Duodenal mucosa (tissue), 2 donors: ENCODE data around the gene ANKRD6.

Experiments used
- H3K27ac ChIP-seq: one replicate; pipeline ENCODE4 v1.7.0; 2013; ENCODE audit warnings: low read depth, low read length
- H3K27me3 ChIP-seq, 2 donors: one replicate each; pipeline ENCODE4 v1.7.0; 2013; ENCODE audit warnings: low read length in 2 of 2, control low read depth in 1 of 2; ENCODE audit not compliant: insufficient read depth in 2 of 2, control insufficient read depth in 1 of 2
- H3K36me3 ChIP-seq, 2 donors: one replicate each; pipeline ENCODE4 v1.7.0; 2013; ENCODE audit warnings: low read length in 2 of 2, control low read depth in 1 of 2; ENCODE audit not compliant: insufficient read depth in 2 of 2, control insufficient read depth in 1 of 2
- H3K4me1 ChIP-seq, 2 donors: one replicate each; pipeline ENCODE4 v1.7.0; 2013; ENCODE audit warnings: low read length in 2 of 2, control low read depth in 1 of 2; ENCODE audit not compliant: insufficient read depth in 2 of 2, control insufficient read depth in 1 of 2
- H3K4me3 ChIP-seq, 2 donors: one replicate each; pipeline ENCODE4 v1.7.0; 2013; ENCODE audit warnings: low read length in 2 of 2, low read depth in 1 of 2
- H3K9ac ChIP-seq, 2 donors: one replicate each; pipeline ENCODE4 v1.7.0; 2013; ENCODE audit warnings: low read length in 2 of 2, low read depth in 1 of 2
- H3K9me3 ChIP-seq, 2 donors: one replicate each; pipeline ENCODE4 v1.7.0; 2013; ENCODE audit warnings: low read length in 2 of 2, control low read depth in 1 of 2; ENCODE audit not compliant: control insufficient read depth in 1 of 2

ANKRD6 gene

GRCh38 chr6:89412071-89413005, 20.6 kb upstream of the ANKRD6 start, which contains the start of gene RRAGD:
Gene RRAGD, minus strand, starts transcription at chr6:89412273. Its CDS starts 280 bp downstream, at chr6:89411993.
- H3K4me1 ChIP-seq = peaks cover 0 to 18% of the 10 kb centered on the region in 2 donors
- peak within 1 kb of the TSS in 1 of 2 donors; percentile 44 for H3K9ac ChIP-seq
- H3K27ac ChIP-seq = peak within 1 kb of the TSS; percentile 36
- no peaks in the 10 kb centered on the region for H3K9me3 ChIP-seq
- peaks cover 9 to 34% of the 10 kb centered on the region in 2 donors for H3K27me3 ChIP-seq
- peak within 1 kb of the TSS; percentile 64 to 76 for H3K4me3 ChIP-seq
- H3K36me3 ChIP-seq = no peaks in the 10 kb centered on the region

- Histone ChIP-seq H3K4me1 (peaks cover 0 to 18% of the 10 kb centered on the region in 2 donors), H3K9me3 (no peaks in the 10 kb centered on the region), H3K36me3 (no peaks in the 10 kb centered on the region), H3K27ac (no peak overlapping the region), H3K4me3 (peak overlapping the region; percentile 64 to 76), H3K27me3 (peaks cover 9 to 34% of the 10 kb centered on the region in 2 donors), H3K9ac (no peak overlapping the region)
Measured at GRCh38 chr6:89413006-89413400, 19.9 kb upstream of the ANKRD6 start.

- H3K36me3 ChIP-seq = no peaks in the 10 kb centered on the region
- H3K4me3 ChIP-seq = no peak overlapping the region
- no peaks in the 10 kb centered on the region for H3K9me3 ChIP-seq
- no peak overlapping the region for H3K9ac ChIP-seq
- no peak overlapping the region for H3K27ac ChIP-seq
- peaks cover 0 to 18% of the 10 kb centered on the region in 2 donors for H3K4me1 ChIP-seq
- H3K27me3 ChIP-seq = peaks cover 9 to 29% of the 10 kb centered on the region in 2 donors
Measured at GRCh38 chr6:89414215-89414614, 18.7 kb upstream of the ANKRD6 start.

- Histone ChIP-seq H3K9me3 (no peaks in the 10 kb centered on the region), H3K9ac (no peak overlapping the region), H3K4me1 (peaks cover 0 to 18% of the 10 kb centered on the region in 2 donors), H3K27me3 (peaks cover 5 to 26% of the 10 kb centered on the region in 2 donors), H3K27ac (no peak overlapping the region), H3K36me3 (no peaks in the 10 kb centered on the region), H3K4me3 (no peak overlapping the region)
Measured at GRCh38 chr6:89415185-89415584, 17.8 kb upstream of the ANKRD6 start.

GRCh38 chr6:89416796-89417195, 16.2 kb upstream of the ANKRD6 start:
- Histone ChIP-seq H3K4me1 (peaks cover 0 to 12% of the 10 kb centered on the region in 2 donors), H3K27me3 (peaks cover 5 to 17% of the 10 kb centered on the region in 2 donors), H3K36me3 (no peaks in the 10 kb centered on the region), H3K4me3 (no peak overlapping the region), H3K9ac (no peak overlapping the region), H3K9me3 (no peaks in the 10 kb centered on the region), H3K27ac (no peak overlapping the region)

- no peak overlapping the region for H3K4me3 ChIP-seq
Measured at GRCh38 chr6:89430201-89430962, 2.6 kb upstream of the ANKRD6 start.

GRCh38 chr6:89433252-89434149, 549 bp downstream of the ANKRD6 start:
- Histone ChIP-seq H3K9me3 (no peaks in the 10 kb centered on the region), H3K4me3 (peak overlapping the region; percentile 65 to 69), H3K36me3 (no peaks in the 10 kb centered on the region), H3K9ac (peak overlapping the region; percentile 32 to 42), H3K4me1 (peaks cover 5 to 6% of the 10 kb centered on the region in 2 donors), H3K27me3 (no peaks in the 10 kb centered on the region), H3K27ac (no peak overlapping the region)

More at GRCh38 chr6:89430201-89430962, 2.6 kb upstream of the ANKRD6 start:
- Histone ChIP-seq H3K9me3 (no peaks in the 10 kb centered on the region), H3K9ac (no peak overlapping the region), H3K36me3 (no peaks in the 10 kb centered on the region), H3K27me3 (no peaks in the 10 kb centered on the region), H3K4me1 (peaks cover 5 to 6% of the 10 kb centered on the region in 2 donors), H3K27ac (no peak overlapping the region)

- H3K4me3 ChIP-seq = peak overlapping the region; percentile 65 to 69
- peaks cover 5 to 6% of the 10 kb centered on the region in 2 donors for H3K4me1 ChIP-seq
- H3K9me3 ChIP-seq = no peaks in the 10 kb centered on the region
- H3K9ac ChIP-seq = peak overlapping the region; percentile 32 to 42
- no peaks in the 10 kb centered on the region for H3K36me3 ChIP-seq
- H3K27me3 ChIP-seq = no peaks in the 10 kb centered on the region
- no peak overlapping the region for H3K27ac ChIP-seq
Measured at GRCh38 chr6:89434150-89434499, 1.2 kb downstream of the ANKRD6 start.

- Histone ChIP-seq H3K4me3 (no peak overlapping the region), H3K27ac (no peak overlapping the region)
Measured at GRCh38 chr6:89434954-89435353, 2.0 kb downstream of the ANKRD6 start.

More at GRCh38 chr6:89434954-89435353, 2.0 kb downstream of the ANKRD6 start:
- Histone ChIP-seq H3K9me3 (no peaks in the 10 kb centered on the region), H3K4me1 (peaks cover 5 to 6% of the 10 kb centered on the region in 2 donors), H3K27me3 (no peaks in the 10 kb centered on the region), H3K9ac (no peak overlapping the region), H3K36me3 (no peaks in the 10 kb centered on the region)
